Stomach smooth muscle (tissue), 2 donors: Measurements from ENCODE around the gene CLEC17A.
A peak's percentile ranks its signal among the peaks of the same experiment; 100 is the strongest.
"Not testable (repeated sequence)": the region's sequence is repeated elsewhere in the genome, so short reads cannot be mapped to it uniquely, and the experiment has no call there.

Source experiments
- H3K27ac ChIP-seq: one replicate; pipeline ENCODE4 v1.7.0; 2013; ENCODE audit warnings: mild to moderate bottlenecking, low read length, inconsistent platforms
- H3K27me3 ChIP-seq, 2 donors: one replicate each; pipeline ENCODE4 v1.7.0; 2013; ENCODE audit warnings: low read length in 2 of 2; ENCODE audit not compliant: insufficient read depth in 2 of 2, control insufficient read depth in 1 of 2
- H3K36me3 ChIP-seq, 2 donors: one replicate each; pipeline ENCODE4 v1.7.0; 2013; ENCODE audit warnings: low read length in 2 of 2; ENCODE audit not compliant: control insufficient read depth in 2 of 2, insufficient read depth in 2 of 2
- H3K4me1 ChIP-seq: one replicate; pipeline ENCODE4 v1.7.0; 2013; ENCODE audit warnings: low read length; ENCODE audit not compliant: control insufficient read depth, insufficient read depth
- H3K4me3 ChIP-seq, 2 donors: one replicate each; pipeline ENCODE4 v1.7.0; 2013; ENCODE audit warnings: low read length in 2 of 2
- H3K9ac ChIP-seq, 2 donors: one replicate each; pipeline ENCODE4 v1.7.0; 2013; ENCODE audit warnings: low read length in 2 of 2, mild to moderate bottlenecking in 1 of 2
- H3K9me3 ChIP-seq, 2 donors: one replicate each; pipeline ENCODE4 v1.7.0; 2013; ENCODE audit warnings: low read length in 2 of 2; ENCODE audit not compliant: control insufficient read depth in 2 of 2
- donor health status: healthy.
- donor health status: Pancreatic carcinoma.

CLEC17A gene

GRCh38 chr19:14582894-14583340, at the start of gene CLEC17A:
CLEC17A (plus strand) TSS chr19:14583084; CDS start chr19:14583161, 77 bp downstream.
- no peaks in the 10 kb centered on the region for H3K27me3 ChIP-seq
- H3K9me3 ChIP-seq, result no peaks in the 10 kb centered on the region
- H3K27ac ChIP-seq, result no peak within 1 kb of the TSS
- no peak within 1 kb of the TSS for H3K4me3 ChIP-seq
- no peaks in the 10 kb centered on the region for H3K4me1 ChIP-seq
- no peaks in the 10 kb centered on the region for H3K36me3 ChIP-seq
- H3K9ac ChIP-seq, result no peak within 1 kb of the TSS

GRCh38 chr19:14533450-14533849, 49.4 kb upstream of the CLEC17A start:
- H3K27ac ChIP-seq, result no peak overlapping the region
- H3K4me3 ChIP-seq, result no peak overlapping the region
- H3K9me3 ChIP-seq, result no peaks in the 10 kb centered on the region
- no peaks in the 10 kb centered on the region for H3K27me3 ChIP-seq
- H3K36me3 ChIP-seq, result peaks cover 0 to 3% of the 10 kb centered on the region in 2 donors
- no peak overlapping the region for H3K9ac ChIP-seq
- H3K4me1 ChIP-seq, result peaks cover 8% of the 10 kb centered on the region

- H3K4me3 ChIP-seq, result peak overlapping the region; percentile 27 to 71
- peaks cover 0 to 3% of the 10 kb centered on the region in 2 donors for H3K36me3 ChIP-seq
- H3K27me3 ChIP-seq, result no peaks in the 10 kb centered on the region
- H3K9ac ChIP-seq, result no peak overlapping the region
- peaks cover 5% of the 10 kb centered on the region for H3K4me1 ChIP-seq
- no peak overlapping the region for H3K27ac ChIP-seq
- no peaks in the 10 kb centered on the region for H3K9me3 ChIP-seq
Observed at GRCh38 chr19:14536926-14537692, 45.8 kb upstream of the CLEC17A start.

- no peak overlapping the region for H3K9ac ChIP-seq
- no peaks in the 10 kb centered on the region for H3K27me3 ChIP-seq
- peaks cover 17% of the 10 kb centered on the region for H3K4me1 ChIP-seq
- H3K9me3 ChIP-seq, result no peaks in the 10 kb centered on the region
- H3K27ac ChIP-seq, result no peak overlapping the region
- H3K36me3 ChIP-seq, result no peaks in the 10 kb centered on the region
- no peak overlapping the region for H3K4me3 ChIP-seq
Observed at GRCh38 chr19:14540741-14541525, 42.0 kb upstream of the CLEC17A start.

- H3K9me3 ChIP-seq, H3K4me3 ChIP-seq, H3K9ac ChIP-seq, H3K36me3 ChIP-seq, H3K27ac ChIP-seq, H3K27me3 ChIP-seq: not testable (repeated sequence)
- peaks cover 18% of the 10 kb centered on the region for H3K4me1 ChIP-seq
Observed at GRCh38 chr19:14541979-14542378, 40.9 kb upstream of the CLEC17A start.

GRCh38 chr19:14542711-14543328, 40.1 kb upstream of the CLEC17A start:
- no peak overlapping the region for H3K4me3 ChIP-seq
- no peak overlapping the region for H3K27ac ChIP-seq
- no peaks in the 10 kb centered on the region for H3K27me3 ChIP-seq
- no peaks in the 10 kb centered on the region for H3K9me3 ChIP-seq
- H3K4me1 ChIP-seq, result peaks cover 13% of the 10 kb centered on the region
- no peaks in the 10 kb centered on the region for H3K36me3 ChIP-seq
- no peak overlapping the region for H3K9ac ChIP-seq

GRCh38 chr19:14544047-14544446, 38.8 kb upstream of the CLEC17A start:
- Histone ChIP-seq H3K9ac (no peak overlapping the region), H3K27ac (no peak overlapping the region), H3K4me1 (peaks cover 13% of the 10 kb centered on the region), H3K9me3 (no peaks in the 10 kb centered on the region), H3K27me3 (no peaks in the 10 kb centered on the region), H3K4me3 (no peak overlapping the region), H3K36me3 (peaks cover 0 to 2% of the 10 kb centered on the region in 2 donors)

GRCh38 chr19:14544977-14545715, 37.7 kb upstream of the CLEC17A start:
- Histone ChIP-seq H3K36me3 (peaks cover 0 to 2% of the 10 kb centered on the region in 2 donors), H3K27ac (no peak overlapping the region), H3K4me1 (peaks cover 13% of the 10 kb centered on the region), H3K27me3 (no peaks in the 10 kb centered on the region), H3K4me3 (peak overlapping the region in 1 of 2 donors; percentile 57), H3K9ac (no peak overlapping the region), H3K9me3 (no peaks in the 10 kb centered on the region)

- peaks cover 13% of the 10 kb centered on the region for H3K4me1 ChIP-seq
- H3K27me3 ChIP-seq, result no peaks in the 10 kb centered on the region
- H3K9me3 ChIP-seq, result no peaks in the 10 kb centered on the region
- no peak overlapping the region for H3K9ac ChIP-seq
- H3K36me3 ChIP-seq, result peaks cover 0 to 2% of the 10 kb centered on the region in 2 donors
- H3K4me3 ChIP-seq, result peak overlapping the region in 1 of 2 donors; percentile 57
- no peak overlapping the region for H3K27ac ChIP-seq
Observed at GRCh38 chr19:14545716-14546082, 37.2 kb upstream of the CLEC17A start.

GRCh38 chr19:14550201-14550754, 32.6 kb upstream of the CLEC17A start:
- H3K4me3 ChIP-seq, result no peak overlapping the region
- H3K4me1 ChIP-seq, result peaks cover 7% of the 10 kb centered on the region
- H3K9ac ChIP-seq, result no peak overlapping the region
- no peaks in the 10 kb centered on the region for H3K27me3 ChIP-seq
- H3K36me3 ChIP-seq, result peaks cover 0 to 2% of the 10 kb centered on the region in 2 donors
- no peaks in the 10 kb centered on the region for H3K9me3 ChIP-seq
- H3K27ac ChIP-seq, result no peak overlapping the region
